Panc1 (cell line): Measurements from ENCODE around the gene ARID1A. TPM values are rescaled to one million over a fixed set of nuclear protein-coding genes. Genes with fewer than 3 reads are reported as not detected.

Experiments used
- ATAC-seq: fragments of 200-7000 bp; cut with Tn5 transposase; 2 replicates; pipeline ENCODE4 v1.9.1; 2020; ENCODE audit warnings: mild to moderate bottlenecking, moderate library complexity
- BruUV-seq: library from RNA; stranded (reverse); fragments of 400-500 nt; replicated peaks from 2 replicates; lab custom pipeline; 2021; lab: Mats Ljungman, UMichigan
- CTCF ChIA-PET: fragments of 300-600 bp; sonication (Branson Sonifier 250); formaldehyde crosslinking; loops from one replicate; lab custom pipeline; 2022; ENCODE audit warnings: antibody characterized with exemption; lab: Charles Lee
- POLR2A ChIA-PET: fragments of 300-600 bp; sonication (Branson Sonifier 250); formaldehyde crosslinking; loops from one replicate; lab custom pipeline; 2022; ENCODE audit warnings: antibody characterized with exemption; lab: Charles Lee
- DNase-seq: peaks from one replicate; pipeline ENCODE4 v3.0.0-alpha.2; 2010; ENCODE audit warnings: low read depth, low spot score
- H3K27ac ChIP-seq: 2 replicates; pipeline ENCODE4 v1.5.1; 2011; ENCODE audit warnings: mild to moderate bottlenecking, low read length, inconsistent platforms
- H3K27me3 ChIP-seq: fragments of 200-500 bp; sonication (Bioruptor generic); 2 replicates; pipeline ENCODE4 v1.6.0; 2014; ENCODE audit warnings: low read length, inconsistent platforms; ENCODE audit not compliant: control insufficient read depth, insufficient read depth
- H3K36me3 ChIP-seq: fragments of 200-500 bp; sonication (Bioruptor generic); 2 replicates; pipeline ENCODE4 v1.5.1; 2014; ENCODE audit warnings: inconsistent platforms, mild to moderate bottlenecking, low read length, moderate library complexity; ENCODE audit not compliant: control insufficient read depth, insufficient read depth
- H3K4me1 ChIP-seq: 2 replicates; pipeline ENCODE4 v1.5.1; 2011; ENCODE audit warnings: inconsistent platforms, mild to moderate bottlenecking, low read length, moderate library complexity; ENCODE audit not compliant: control insufficient read depth, insufficient read depth
- H3K4me3 ChIP-seq, 2 experiments: 2 replicates each; pipeline ENCODE4 v1.5.1; 2011 to 2012; ENCODE audit warnings: low read depth in 2 of 2, low read length in 2 of 2, mild to moderate bottlenecking in 2 of 2, inconsistent platforms in 1 of 2, moderate library complexity in 1 of 2
- H3K9me3 ChIP-seq: fragments of 200-500 bp; sonication (Bioruptor generic); 2 replicates; pipeline ENCODE4 v1.5.1; 2014; ENCODE audit warnings: low read depth, mild to moderate bottlenecking, inconsistent platforms, low read length, moderate library complexity; ENCODE audit not compliant: control insufficient read depth, insufficient read depth
- POLR2AphosphoS5 ChIP-seq: IDR thresholded peaks from 2 replicates; pipeline ENCODE4 v1.6.1; 2012; ENCODE audit warnings: mild to moderate bottlenecking, low read depth, low read length, moderate library complexity
- SIN3A ChIP-seq: IDR thresholded peaks from 2 replicates; pipeline ENCODE4 v1.6.1; 2012; ENCODE audit warnings: low read depth, mild to moderate bottlenecking, low read length, moderate library complexity, borderline replicate concordance; ENCODE audit not compliant: insufficient read depth
- TCF7L2 ChIP-seq: IDR thresholded peaks from 2 replicates; pipeline ENCODE4 v1.6.1; 2011; ENCODE audit warnings: mild to moderate bottlenecking, low read depth, low read length, inconsistent platforms
- in situ Hi-C: cut with HindIII; loops from 2 replicates; pipeline ENCODE4 v1.10.0; 2016; ENCODE audit warnings: low sequenced_read_pairs, low pct_unique_long_range_greater_than_20kb
- intact Hi-C: fragments of 100-400 bp; cut with micrococcal nuclease; formaldehyde crosslinking; loops from one replicate; pipeline ENCODE4 v1.10.0; 2022; ENCODE audit not compliant: unreplicated experiment
- total RNA-seq: library from RNA; stranded (reverse); gene quantifications from one replicate; pipeline ENCODE4 v1.2.1, GENCODE V29; 2021; ENCODE audit not compliant: unreplicated experiment
- TF ChIP-seq, protein P1 (sequence below): fragments of 450-650 bp; IDR thresholded peaks from 2 replicates; pipeline ENCODE4 v1.5.1; 2017; ENCODE audit warnings: mild to moderate bottlenecking
- TF ChIP-seq, protein P2 (sequence below), 2 experiments: IDR thresholded peaks; 2 replicates each; pipeline ENCODE4 v1.6.1; 2011 to 2012; ENCODE audit warnings: low read depth in 2 of 2, control low read depth in 1 of 2, low read length in 1 of 2, mild to moderate bottlenecking in 1 of 2, moderate library complexity in 1 of 2; ENCODE audit not compliant: insufficient read depth in 1 of 2

ARID1A gene
- total RNA-seq, 1 experiment from 2014 or later, result 110 TPM

DNA sequence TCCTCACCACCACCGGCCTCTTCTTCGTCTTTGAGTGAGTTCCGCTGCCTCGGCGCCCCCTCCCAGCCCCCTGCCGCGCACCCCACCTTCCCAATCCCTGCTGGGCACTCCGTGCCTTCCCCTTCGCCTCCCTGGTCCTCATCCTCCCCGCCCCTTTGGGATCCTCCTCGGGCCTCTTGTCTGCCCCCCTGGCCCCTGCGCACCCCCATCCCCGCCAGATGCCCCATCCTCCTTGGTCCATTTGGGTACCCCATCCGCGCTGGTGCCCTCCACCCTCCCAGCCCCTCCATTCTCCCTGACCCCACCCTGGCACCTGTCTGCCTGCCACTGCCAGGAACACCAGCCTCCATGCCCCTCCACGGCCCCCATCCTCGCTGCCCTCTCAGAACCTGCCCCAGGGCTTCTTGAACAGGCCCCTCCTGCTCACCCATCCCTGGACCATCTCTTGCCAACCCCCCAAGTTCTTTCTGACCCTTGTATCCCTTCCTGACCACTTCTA, 131.3 kb downstream of the ARID1A start:
- CTCF ChIA-PET, result no interaction called here
- in situ Hi-C loops, result no loop called here

DNA sequence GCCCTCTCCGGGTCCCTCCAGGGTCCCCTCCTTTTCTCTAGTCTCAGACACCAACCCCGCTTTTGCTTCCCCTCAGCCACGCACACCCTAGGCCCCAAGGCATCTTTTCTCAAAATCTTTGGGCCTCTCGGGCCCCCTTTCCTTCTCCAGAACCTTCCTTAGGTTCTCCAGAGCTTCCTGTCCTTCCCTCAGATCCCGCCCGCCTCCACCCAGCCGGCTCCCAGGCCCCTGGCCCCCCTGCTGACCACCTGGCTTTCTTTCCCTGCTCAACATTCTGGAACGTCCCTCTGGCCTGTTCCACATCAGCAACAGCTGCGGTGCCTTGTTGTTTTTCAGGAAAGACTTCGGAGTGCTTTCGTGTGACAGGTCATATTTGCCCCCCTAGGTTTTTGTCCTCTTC, 131.8 kb downstream of the ARID1A start:
- ChIA-PET CTCF (no interaction called here), POLR2A (no interaction called here)
- ATAC-seq (no peak), DNase-seq (no peak)
- Histone ChIP-seq H3K4me3 (peak overlapping the region; percentile 53 to 66), H3K36me3 (no peaks in the 10 kb centered on the region), H3K4me1 (peaks cover 14% of the 10 kb centered on the region), H3K27me3 (no peaks in the 10 kb centered on the region), H3K9me3 (no peaks in the 10 kb centered on the region), H3K27ac (peak overlapping the region; percentile 66)
- BruUV-seq, result no TSS peak
- in situ Hi-C loops (no loop called here), intact Hi-C loops (no loop called here)
- TF ChIP-seq SIN3A, result no peak
- TF ChIP-seq, protein P1, sequence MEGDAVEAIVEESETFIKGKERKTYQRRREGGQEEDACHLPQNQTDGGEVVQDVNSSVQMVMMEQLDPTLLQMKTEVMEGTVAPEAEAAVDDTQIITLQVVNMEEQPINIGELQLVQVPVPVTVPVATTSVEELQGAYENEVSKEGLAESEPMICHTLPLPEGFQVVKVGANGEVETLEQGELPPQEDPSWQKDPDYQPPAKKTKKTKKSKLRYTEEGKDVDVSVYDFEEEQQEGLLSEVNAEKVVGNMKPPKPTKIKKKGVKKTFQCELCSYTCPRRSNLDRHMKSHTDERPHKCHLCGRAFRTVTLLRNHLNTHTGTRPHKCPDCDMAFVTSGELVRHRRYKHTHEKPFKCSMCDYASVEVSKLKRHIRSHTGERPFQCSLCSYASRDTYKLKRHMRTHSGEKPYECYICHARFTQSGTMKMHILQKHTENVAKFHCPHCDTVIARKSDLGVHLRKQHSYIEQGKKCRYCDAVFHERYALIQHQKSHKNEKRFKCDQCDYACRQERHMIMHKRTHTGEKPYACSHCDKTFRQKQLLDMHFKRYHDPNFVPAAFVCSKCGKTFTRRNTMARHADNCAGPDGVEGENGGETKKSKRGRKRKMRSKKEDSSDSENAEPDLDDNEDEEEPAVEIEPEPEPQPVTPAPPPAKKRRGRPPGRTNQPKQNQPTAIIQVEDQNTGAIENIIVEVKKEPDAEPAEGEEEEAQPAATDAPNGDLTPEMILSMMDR, result no peak
- TF ChIP-seq POLR2AphosphoS5, result no peak
- no peak for TF ChIP-seq TCF7L2
- TF ChIP-seq, protein P2, sequence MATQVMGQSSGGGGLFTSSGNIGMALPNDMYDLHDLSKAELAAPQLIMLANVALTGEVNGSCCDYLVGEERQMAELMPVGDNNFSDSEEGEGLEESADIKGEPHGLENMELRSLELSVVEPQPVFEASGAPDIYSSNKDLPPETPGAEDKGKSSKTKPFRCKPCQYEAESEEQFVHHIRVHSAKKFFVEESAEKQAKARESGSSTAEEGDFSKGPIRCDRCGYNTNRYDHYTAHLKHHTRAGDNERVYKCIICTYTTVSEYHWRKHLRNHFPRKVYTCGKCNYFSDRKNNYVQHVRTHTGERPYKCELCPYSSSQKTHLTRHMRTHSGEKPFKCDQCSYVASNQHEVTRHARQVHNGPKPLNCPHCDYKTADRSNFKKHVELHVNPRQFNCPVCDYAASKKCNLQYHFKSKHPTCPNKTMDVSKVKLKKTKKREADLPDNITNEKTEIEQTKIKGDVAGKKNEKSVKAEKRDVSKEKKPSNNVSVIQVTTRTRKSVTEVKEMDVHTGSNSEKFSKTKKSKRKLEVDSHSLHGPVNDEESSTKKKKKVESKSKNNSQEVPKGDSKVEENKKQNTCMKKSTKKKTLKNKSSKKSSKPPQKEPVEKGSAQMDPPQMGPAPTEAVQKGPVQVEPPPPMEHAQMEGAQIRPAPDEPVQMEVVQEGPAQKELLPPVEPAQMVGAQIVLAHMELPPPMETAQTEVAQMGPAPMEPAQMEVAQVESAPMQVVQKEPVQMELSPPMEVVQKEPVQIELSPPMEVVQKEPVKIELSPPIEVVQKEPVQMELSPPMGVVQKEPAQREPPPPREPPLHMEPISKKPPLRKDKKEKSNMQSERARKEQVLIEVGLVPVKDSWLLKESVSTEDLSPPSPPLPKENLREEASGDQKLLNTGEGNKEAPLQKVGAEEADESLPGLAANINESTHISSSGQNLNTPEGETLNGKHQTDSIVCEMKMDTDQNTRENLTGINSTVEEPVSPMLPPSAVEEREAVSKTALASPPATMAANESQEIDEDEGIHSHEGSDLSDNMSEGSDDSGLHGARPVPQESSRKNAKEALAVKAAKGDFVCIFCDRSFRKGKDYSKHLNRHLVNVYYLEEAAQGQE (IDR thresholded peaks at IDR 0.05; ENCODE audit: insufficient read depth in 1 of 2, low read depth in 2 of 2, low read length in 1 of 2), result no peak

More for the DNA sequence above, 131.3 kb downstream of the ARID1A start:
- intact Hi-C loops, result no loop called here
- POLR2A ChIA-PET, result no interaction called here
- no peak for DNase-seq
- Histone ChIP-seq H3K4me1 (peaks cover 14% of the 10 kb centered on the region), H3K27me3 (no peaks in the 10 kb centered on the region), H3K36me3 (no peaks in the 10 kb centered on the region), H3K27ac (peak overlapping the region; percentile 66), H3K4me3 (peak overlapping the region; percentile 53 to 66), H3K9me3 (no peaks in the 10 kb centered on the region)
- no TSS peak for BruUV-seq
- no peak for ATAC-seq
- TF ChIP-seq, protein P1, result no peak
- TF ChIP-seq, protein P2 (IDR thresholded peaks at IDR 0.05; ENCODE audit: insufficient read depth in 1 of 2, low read depth in 2 of 2, low read length in 1 of 2), result no peak
- TF ChIP-seq TCF7L2 (no peak), POLR2AphosphoS5 (no peak)
